ENCODE data around the gene DPP6.

The DPP6 gene

DNA sequence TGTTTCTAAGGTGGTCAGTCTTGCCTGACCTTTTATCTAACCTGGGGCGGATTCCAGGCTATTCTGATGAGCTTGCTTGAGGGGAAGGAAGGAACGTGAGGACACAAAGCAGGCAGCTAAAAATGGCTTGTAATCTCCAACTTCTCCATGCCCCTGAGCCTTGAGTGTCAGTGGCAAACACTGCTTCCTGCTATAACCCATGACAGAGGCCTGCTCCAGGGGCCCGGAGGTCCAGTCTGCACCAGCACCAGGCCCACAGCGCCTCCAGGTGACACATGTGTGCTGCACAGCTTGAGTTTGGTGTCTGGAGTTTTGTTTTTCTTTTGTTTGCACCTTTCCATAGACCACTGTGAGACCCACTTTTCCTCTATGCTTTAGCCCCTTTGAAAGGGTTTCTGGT is 742.8 kb downstream of the DPP6 start:
- Histone ChIP-seq H3K4me3 (ENCODE audit: low read length in 2 of 2) (no peak overlapping the region), H3K9me3 (ENCODE audit: control insufficient read depth in 2 of 2, low read length in 2 of 2) (no peaks in the 10 kb centered on the region), H3K27ac (ENCODE audit: low read length) (no peak overlapping the region), H3K9ac (ENCODE audit: low read length in 2 of 2) (no peak overlapping the region), H3K4me1 (ENCODE audit: control insufficient read depth, insufficient read depth, low read length) (no peaks in the 10 kb centered on the region), H3K36me3 (ENCODE audit: control insufficient read depth in 2 of 2, insufficient read depth in 2 of 2, low read length in 2 of 2) (peaks cover 6 to 8% of the 10 kb centered on the region in 2 donors), H3K27me3 (ENCODE audit: control insufficient read depth in 1 of 2, insufficient read depth in 2 of 2, low read length in 2 of 2) (no peaks in the 10 kb centered on the region)

GRCh38 chr7:154795437-154795836 is 743.2 kb downstream of the DPP6 start:
- Histone ChIP-seq H3K27ac (ENCODE audit: low read length) (no peak overlapping the region), H3K27me3 (ENCODE audit: control insufficient read depth in 1 of 2, insufficient read depth in 2 of 2, low read length in 2 of 2) (no peaks in the 10 kb centered on the region), H3K9me3 (ENCODE audit: control insufficient read depth in 2 of 2, low read length in 2 of 2) (no peaks in the 10 kb centered on the region), H3K4me3 (ENCODE audit: low read length in 2 of 2) (no peak overlapping the region), H3K4me1 (ENCODE audit: control insufficient read depth, insufficient read depth, low read length) (no peaks in the 10 kb centered on the region), H3K9ac (ENCODE audit: low read length in 2 of 2) (no peak overlapping the region), H3K36me3 (ENCODE audit: control insufficient read depth in 2 of 2, insufficient read depth in 2 of 2, low read length in 2 of 2) (peaks cover 6 to 8% of the 10 kb centered on the region in 2 donors)

- Histone ChIP-seq H3K27me3 (ENCODE audit: control insufficient read depth in 1 of 2, insufficient read depth in 2 of 2, low read length in 2 of 2) (no peaks in the 10 kb centered on the region), H3K9ac (ENCODE audit: low read length in 2 of 2) (no peak overlapping the region), H3K4me3 (ENCODE audit: low read length in 2 of 2) (no peak overlapping the region), H3K36me3 (ENCODE audit: control insufficient read depth in 2 of 2, insufficient read depth in 2 of 2, low read length in 2 of 2) (peaks cover 8 to 12% of the 10 kb centered on the region in 2 donors), H3K27ac (ENCODE audit: low read length) (no peak overlapping the region), H3K9me3 (ENCODE audit: control insufficient read depth in 2 of 2, low read length in 2 of 2) (no peaks in the 10 kb centered on the region), H3K4me1 (ENCODE audit: control insufficient read depth, insufficient read depth, low read length) (no peaks in the 10 kb centered on the region)
Measured at GRCh38 chr7:154804449-154804848, 752.3 kb downstream of the DPP6 start.

- Histone ChIP-seq H3K4me3 (ENCODE audit: low read length in 2 of 2) (no peak overlapping the region), H3K9me3 (ENCODE audit: control insufficient read depth in 2 of 2, low read length in 2 of 2) (peaks cover 9 to 12% of the 10 kb centered on the region in 2 donors)
Measured at GRCh38 chr7:154812027-154812426, 759.8 kb downstream of the DPP6 start.

DNA sequence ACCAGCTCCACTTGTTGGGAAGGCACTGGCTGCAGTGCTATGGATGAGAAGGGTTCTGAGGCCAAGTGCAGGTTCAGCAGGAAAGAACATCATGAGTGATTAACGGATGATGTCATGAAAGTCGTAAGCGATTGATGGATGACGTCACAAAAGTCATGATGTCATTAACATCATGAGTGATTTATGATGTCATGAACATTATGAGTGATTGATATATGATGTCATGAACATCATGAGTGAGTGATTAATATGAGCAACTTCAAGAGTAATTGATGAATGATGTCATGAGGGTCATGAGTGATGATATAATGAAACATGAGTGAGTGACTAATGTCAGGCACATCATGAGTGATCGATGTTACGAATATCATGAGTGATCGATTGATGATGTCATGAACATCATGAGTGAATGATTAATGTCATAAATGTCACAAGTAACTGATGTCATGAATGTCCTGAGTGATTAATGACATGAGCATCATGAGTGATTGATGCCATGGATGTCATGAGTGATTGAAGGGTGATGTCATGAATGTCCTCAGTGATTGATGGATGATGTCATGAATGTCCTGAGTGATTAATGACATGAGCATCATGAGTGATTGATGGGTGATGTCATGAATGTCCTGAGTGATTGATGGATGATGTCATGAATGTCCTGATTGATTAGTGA is 765.2 kb downstream of the DPP6 start:
- Histone ChIP-seq H3K9ac (ENCODE audit: low read length in 2 of 2) (no peak overlapping the region), H3K36me3 (ENCODE audit: control insufficient read depth in 2 of 2, insufficient read depth in 2 of 2, low read length in 2 of 2) (peaks cover 0 to under 1% of the 10 kb centered on the region in 2 donors), H3K27ac (ENCODE audit: low read length) (no peak overlapping the region), H3K4me3 (ENCODE audit: low read length in 2 of 2) (no peak overlapping the region), H3K27me3 (ENCODE audit: control insufficient read depth in 1 of 2, insufficient read depth in 2 of 2, low read length in 2 of 2) (no peaks in the 10 kb centered on the region), H3K4me1 (ENCODE audit: control insufficient read depth, insufficient read depth, low read length) (no peaks in the 10 kb centered on the region), H3K9me3 (ENCODE audit: control insufficient read depth in 2 of 2, low read length in 2 of 2) (peaks cover 2 to 4% of the 10 kb centered on the region in 2 donors)

More at GRCh38 chr7:154812027-154812426, 759.8 kb downstream of the DPP6 start:
- Histone ChIP-seq H3K9ac (ENCODE audit: low read length in 2 of 2) (no peak overlapping the region), H3K4me1 (ENCODE audit: control insufficient read depth, insufficient read depth, low read length) (no peaks in the 10 kb centered on the region), H3K36me3 (ENCODE audit: control insufficient read depth in 2 of 2, insufficient read depth in 2 of 2, low read length in 2 of 2) (peaks cover 13 to 18% of the 10 kb centered on the region in 2 donors), H3K27ac (ENCODE audit: low read length) (no peak overlapping the region), H3K27me3 (ENCODE audit: control insufficient read depth in 1 of 2, insufficient read depth in 2 of 2, low read length in 2 of 2) (no peaks in the 10 kb centered on the region)

- H3K27me3 ChIP-seq (ENCODE audit: control insufficient read depth in 1 of 2, insufficient read depth in 2 of 2, low read length in 2 of 2) = no peaks in the 10 kb centered on the region
Measured at GRCh38 chr7:154827007-154827406, 774.8 kb downstream of the DPP6 start.

GRCh38 chr7:154832557-154833138 is 780.5 kb downstream of the DPP6 start:
- H3K27me3 ChIP-seq (ENCODE audit: control insufficient read depth in 1 of 2, insufficient read depth in 2 of 2, low read length in 2 of 2) = no peaks in the 10 kb centered on the region
- H3K27ac ChIP-seq (ENCODE audit: low read length) = no peak overlapping the region
- H3K36me3 ChIP-seq (ENCODE audit: control insufficient read depth in 2 of 2, insufficient read depth in 2 of 2, low read length in 2 of 2) = peaks cover 0 to 4% of the 10 kb centered on the region in 2 donors
- H3K4me1 ChIP-seq (ENCODE audit: control insufficient read depth, insufficient read depth, low read length) = no peaks in the 10 kb centered on the region
- H3K9ac ChIP-seq (ENCODE audit: low read length in 2 of 2) = no peak overlapping the region
- H3K9me3 ChIP-seq (ENCODE audit: control insufficient read depth in 2 of 2, low read length in 2 of 2) = no peaks in the 10 kb centered on the region
- no peak overlapping the region for H3K4me3 ChIP-seq (ENCODE audit: low read length in 2 of 2)

More at GRCh38 chr7:154827007-154827406, 774.8 kb downstream of the DPP6 start:
- no peak overlapping the region for H3K4me3 ChIP-seq (ENCODE audit: low read length in 2 of 2)
- H3K36me3 ChIP-seq (ENCODE audit: control insufficient read depth in 2 of 2, insufficient read depth in 2 of 2, low read length in 2 of 2) = peaks cover 0 to 1% of the 10 kb centered on the region in 2 donors
- no peak overlapping the region for H3K9ac ChIP-seq (ENCODE audit: low read length in 2 of 2)
- H3K9me3 ChIP-seq (ENCODE audit: control insufficient read depth in 2 of 2, low read length in 2 of 2) = no peaks in the 10 kb centered on the region
- H3K27ac ChIP-seq (ENCODE audit: low read length) = no peak overlapping the region
- no peaks in the 10 kb centered on the region for H3K4me1 ChIP-seq (ENCODE audit: control insufficient read depth, insufficient read depth, low read length)

- Histone ChIP-seq H3K36me3 (ENCODE audit: control insufficient read depth in 2 of 2, insufficient read depth in 2 of 2, low read length in 2 of 2) (peaks cover 0 to 4% of the 10 kb centered on the region in 2 donors), H3K9ac (ENCODE audit: low read length in 2 of 2) (no peak overlapping the region), H3K4me3 (ENCODE audit: low read length in 2 of 2) (no peak overlapping the region), H3K9me3 (ENCODE audit: control insufficient read depth in 2 of 2, low read length in 2 of 2) (no peaks in the 10 kb centered on the region), H3K27ac (ENCODE audit: low read length) (no peak overlapping the region), H3K4me1 (ENCODE audit: control insufficient read depth, insufficient read depth, low read length) (no peaks in the 10 kb centered on the region), H3K27me3 (ENCODE audit: control insufficient read depth in 1 of 2, insufficient read depth in 2 of 2, low read length in 2 of 2) (no peaks in the 10 kb centered on the region)
Measured at GRCh38 chr7:154836021-154836448, 783.8 kb downstream of the DPP6 start.

DNA sequence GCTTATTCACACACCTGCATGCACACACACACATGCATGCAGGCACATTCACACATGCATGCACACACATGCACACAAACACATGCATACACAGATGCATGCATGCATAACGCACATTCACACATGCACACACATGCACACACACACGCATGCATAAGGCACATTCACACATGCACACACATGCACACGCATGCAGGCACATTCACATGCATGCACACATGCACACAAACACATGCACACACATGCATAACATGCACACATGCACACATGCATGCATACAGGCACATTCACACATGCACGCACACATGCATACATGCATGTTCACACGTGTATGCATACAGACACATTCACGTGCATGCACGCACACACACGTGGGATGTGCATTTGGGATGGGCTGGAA is 784.9 kb downstream of the DPP6 start:
- Histone ChIP-seq H3K27ac (ENCODE audit: low read length) (no peak overlapping the region), H3K9me3 (ENCODE audit: control insufficient read depth in 2 of 2, low read length in 2 of 2) (no peaks in the 10 kb centered on the region), H3K4me3 (ENCODE audit: low read length in 2 of 2) (no peak overlapping the region), H3K36me3 (ENCODE audit: control insufficient read depth in 2 of 2, insufficient read depth in 2 of 2, low read length in 2 of 2) (peaks cover 0 to 2% of the 10 kb centered on the region in 2 donors), H3K9ac (ENCODE audit: low read length in 2 of 2) (no peak overlapping the region), H3K27me3 (ENCODE audit: control insufficient read depth in 1 of 2, insufficient read depth in 2 of 2, low read length in 2 of 2) (no peaks in the 10 kb centered on the region), H3K4me1 (ENCODE audit: control insufficient read depth, insufficient read depth, low read length) (peaks cover 7% of the 10 kb centered on the region)

GRCh38 chr7:154837622-154838021 is 785.4 kb downstream of the DPP6 start:
- H3K9ac ChIP-seq (ENCODE audit: low read length in 2 of 2) = no peak overlapping the region
- H3K27me3 ChIP-seq (ENCODE audit: control insufficient read depth in 1 of 2, insufficient read depth in 2 of 2, low read length in 2 of 2) = no peaks in the 10 kb centered on the region
- H3K4me3 ChIP-seq (ENCODE audit: low read length in 2 of 2) = no peak overlapping the region
- H3K36me3 ChIP-seq (ENCODE audit: control insufficient read depth in 2 of 2, insufficient read depth in 2 of 2, low read length in 2 of 2) = no peaks in the 10 kb centered on the region
- peaks cover 9% of the 10 kb centered on the region for H3K4me1 ChIP-seq (ENCODE audit: control insufficient read depth, insufficient read depth, low read length)
- H3K9me3 ChIP-seq (ENCODE audit: control insufficient read depth in 2 of 2, low read length in 2 of 2) = no peaks in the 10 kb centered on the region
- H3K27ac ChIP-seq (ENCODE audit: low read length) = no peak overlapping the region

- no peaks in the 10 kb centered on the region for H3K36me3 ChIP-seq (ENCODE audit: control insufficient read depth in 2 of 2, insufficient read depth in 2 of 2, low read length in 2 of 2)
- no peak overlapping the region for H3K9ac ChIP-seq (ENCODE audit: low read length in 2 of 2)
- no peak overlapping the region for H3K4me3 ChIP-seq (ENCODE audit: low read length in 2 of 2)
- H3K4me1 ChIP-seq (ENCODE audit: control insufficient read depth, insufficient read depth, low read length) = peaks cover 9% of the 10 kb centered on the region
- H3K27me3 ChIP-seq (ENCODE audit: control insufficient read depth in 1 of 2, insufficient read depth in 2 of 2, low read length in 2 of 2) = no peaks in the 10 kb centered on the region
- H3K27ac ChIP-seq (ENCODE audit: low read length) = no peak overlapping the region
- H3K9me3 ChIP-seq (ENCODE audit: control insufficient read depth in 2 of 2, low read length in 2 of 2) = no peaks in the 10 kb centered on the region
Measured at GRCh38 chr7:154840086-154840485, 787.9 kb downstream of the DPP6 start.
